ENCODE measurements around the gene TMEM115. TPM values are rescaled to one million over a fixed set of nuclear protein-coding genes. Genes with fewer than 3 reads are reported as not detected.

The TMEM115 gene
- total and polyA plus RNA-seq, 2 of the 13 experiments (the other 11 are each of a cell fraction or from before 2014, with no cell fraction given), result 22.1 to 30.7 TPM

DNA sequence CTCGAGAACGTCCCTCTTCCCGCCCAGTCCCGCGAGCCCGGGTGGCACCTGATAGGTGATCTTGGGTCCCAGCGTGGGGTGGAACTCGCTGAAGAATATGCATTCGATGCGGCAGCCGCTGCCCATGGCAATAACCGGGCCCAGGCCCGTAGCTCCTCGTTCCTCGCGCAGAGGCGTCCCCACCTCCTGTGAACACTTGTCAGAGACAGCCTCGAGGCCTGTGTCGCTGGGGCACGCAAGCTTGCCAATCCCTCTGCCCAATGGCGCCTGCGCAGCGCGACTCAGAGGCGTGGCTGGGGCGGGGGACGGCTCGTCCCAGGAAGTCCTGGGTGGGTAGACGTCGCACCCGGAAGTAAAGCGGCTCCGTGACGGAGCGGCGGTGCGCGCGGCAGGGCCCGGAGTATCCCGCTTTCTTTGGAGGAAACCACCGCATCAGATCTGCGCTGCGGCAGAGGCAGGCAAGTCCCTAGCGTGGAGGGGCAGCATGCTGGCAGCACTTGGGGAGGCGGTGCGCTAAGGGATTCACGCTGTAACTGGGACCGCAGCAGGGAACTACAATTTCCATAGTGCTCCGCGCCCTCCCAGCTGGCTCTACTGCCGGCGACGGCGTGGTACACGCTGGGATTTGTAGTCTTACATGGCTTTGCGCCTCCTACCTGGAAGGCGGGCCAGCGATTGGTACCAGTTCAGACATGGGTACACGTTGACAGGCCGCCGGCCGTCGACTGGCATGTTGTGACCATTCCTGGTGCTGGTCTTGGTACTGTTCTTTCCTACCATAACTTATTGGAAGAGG, 8.6 kb downstream of the TMEM115 start, which contains the start of the genes CYB561D2 and NPRL2 (continued):
- TF ChIP-seq ELF1 (CRISPR knock-in tag; IDR thresholded peaks at IDR 0.05) (peak; percentile 99), FOXA1 (IDR thresholded peaks at IDR 0.05) (no peak), FOXA1 (CRISPR knock-in tag; IDR thresholded peaks at IDR 0.05) (no peak), CCAR2 (optimal IDR thresholded peaks at IDR 0.05; ENCODE audit: low read depth, low read length) (no peak), HCFC1 (IDR thresholded peaks at IDR 0.05; ENCODE audit: low read depth, low read length) (peak; percentile 98), DR1 (CRISPR knock-in tag; IDR thresholded peaks at IDR 0.05) (peak; percentile 77), TCF12 (IDR thresholded peaks at IDR 0.05) (no peak), TCF12 (CRISPR knock-in tag; IDR thresholded peaks at IDR 0.05) (no peak), YEATS2 (CRISPR knock-in tag; IDR thresholded peaks at IDR 0.05; ENCODE audit: borderline replicate concordance) (peak; percentile 87), ZNF674 (CRISPR knock-in tag; IDR thresholded peaks at IDR 0.05; ENCODE audit: low read depth) (no peak), ZC3H13 (CRISPR knock-in tag; IDR thresholded peaks at IDR 0.05) (peak; percentile 89), HOXA7 (CRISPR knock-in tag; IDR thresholded peaks at IDR 0.05) (no peak), PRMT3 (CRISPR knock-in tag; IDR thresholded peaks at IDR 0.05; ENCODE audit: borderline replicate concordance, low read depth) (no peak), ARNTL (CRISPR knock-in tag; IDR thresholded peaks at IDR 0.05) (peak; percentile 58)
- TF ChIP-seq, protein P1, sequence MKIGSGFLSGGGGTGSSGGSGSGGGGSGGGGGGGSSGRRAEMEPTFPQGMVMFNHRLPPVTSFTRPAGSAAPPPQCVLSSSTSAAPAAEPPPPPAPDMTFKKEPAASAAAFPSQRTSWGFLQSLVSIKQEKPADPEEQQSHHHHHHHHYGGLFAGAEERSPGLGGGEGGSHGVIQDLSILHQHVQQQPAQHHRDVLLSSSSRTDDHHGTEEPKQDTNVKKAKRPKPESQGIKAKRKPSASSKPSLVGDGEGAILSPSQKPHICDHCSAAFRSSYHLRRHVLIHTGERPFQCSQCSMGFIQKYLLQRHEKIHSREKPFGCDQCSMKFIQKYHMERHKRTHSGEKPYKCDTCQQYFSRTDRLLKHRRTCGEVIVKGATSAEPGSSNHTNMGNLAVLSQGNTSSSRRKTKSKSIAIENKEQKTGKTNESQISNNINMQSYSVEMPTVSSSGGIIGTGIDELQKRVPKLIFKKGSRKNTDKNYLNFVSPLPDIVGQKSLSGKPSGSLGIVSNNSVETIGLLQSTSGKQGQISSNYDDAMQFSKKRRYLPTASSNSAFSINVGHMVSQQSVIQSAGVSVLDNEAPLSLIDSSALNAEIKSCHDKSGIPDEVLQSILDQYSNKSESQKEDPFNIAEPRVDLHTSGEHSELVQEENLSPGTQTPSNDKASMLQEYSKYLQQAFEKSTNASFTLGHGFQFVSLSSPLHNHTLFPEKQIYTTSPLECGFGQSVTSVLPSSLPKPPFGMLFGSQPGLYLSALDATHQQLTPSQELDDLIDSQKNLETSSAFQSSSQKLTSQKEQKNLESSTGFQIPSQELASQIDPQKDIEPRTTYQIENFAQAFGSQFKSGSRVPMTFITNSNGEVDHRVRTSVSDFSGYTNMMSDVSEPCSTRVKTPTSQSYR (CRISPR knock-in tag; IDR thresholded peaks at IDR 0.05; ENCODE audit: borderline replicate concordance), result peak; percentile 54; the same call in 1 of the 2 replicates
- TF ChIP-seq, protein P2, sequence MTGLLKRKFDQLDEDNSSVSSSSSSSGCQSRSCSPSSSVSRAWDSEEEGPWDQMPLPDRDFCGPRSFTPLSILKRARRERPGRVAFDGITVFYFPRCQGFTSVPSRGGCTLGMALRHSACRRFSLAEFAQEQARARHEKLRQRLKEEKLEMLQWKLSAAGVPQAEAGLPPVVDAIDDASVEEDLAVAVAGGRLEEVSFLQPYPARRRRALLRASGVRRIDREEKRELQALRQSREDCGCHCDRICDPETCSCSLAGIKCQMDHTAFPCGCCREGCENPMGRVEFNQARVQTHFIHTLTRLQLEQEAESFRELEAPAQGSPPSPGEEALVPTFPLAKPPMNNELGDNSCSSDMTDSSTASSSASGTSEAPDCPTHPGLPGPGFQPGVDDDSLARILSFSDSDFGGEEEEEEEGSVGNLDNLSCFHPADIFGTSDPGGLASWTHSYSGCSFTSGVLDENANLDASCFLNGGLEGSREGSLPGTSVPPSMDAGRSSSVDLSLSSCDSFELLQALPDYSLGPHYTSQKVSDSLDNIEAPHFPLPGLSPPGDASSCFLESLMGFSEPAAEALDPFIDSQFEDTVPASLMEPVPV (CRISPR knock-in tag; IDR thresholded peaks at IDR 0.05), result peak; percentile 98
- TF ChIP-seq, protein P3, sequence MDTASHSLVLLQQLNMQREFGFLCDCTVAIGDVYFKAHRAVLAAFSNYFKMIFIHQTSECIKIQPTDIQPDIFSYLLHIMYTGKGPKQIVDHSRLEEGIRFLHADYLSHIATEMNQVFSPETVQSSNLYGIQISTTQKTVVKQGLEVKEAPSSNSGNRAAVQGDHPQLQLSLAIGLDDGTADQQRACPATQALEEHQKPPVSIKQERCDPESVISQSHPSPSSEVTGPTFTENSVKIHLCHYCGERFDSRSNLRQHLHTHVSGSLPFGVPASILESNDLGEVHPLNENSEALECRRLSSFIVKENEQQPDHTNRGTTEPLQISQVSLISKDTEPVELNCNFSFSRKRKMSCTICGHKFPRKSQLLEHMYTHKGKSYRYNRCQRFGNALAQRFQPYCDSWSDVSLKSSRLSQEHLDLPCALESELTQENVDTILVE (CRISPR knock-in tag; IDR thresholded peaks at IDR 0.05), result peak; percentile 75
- TF ChIP-seq, protein P4, sequence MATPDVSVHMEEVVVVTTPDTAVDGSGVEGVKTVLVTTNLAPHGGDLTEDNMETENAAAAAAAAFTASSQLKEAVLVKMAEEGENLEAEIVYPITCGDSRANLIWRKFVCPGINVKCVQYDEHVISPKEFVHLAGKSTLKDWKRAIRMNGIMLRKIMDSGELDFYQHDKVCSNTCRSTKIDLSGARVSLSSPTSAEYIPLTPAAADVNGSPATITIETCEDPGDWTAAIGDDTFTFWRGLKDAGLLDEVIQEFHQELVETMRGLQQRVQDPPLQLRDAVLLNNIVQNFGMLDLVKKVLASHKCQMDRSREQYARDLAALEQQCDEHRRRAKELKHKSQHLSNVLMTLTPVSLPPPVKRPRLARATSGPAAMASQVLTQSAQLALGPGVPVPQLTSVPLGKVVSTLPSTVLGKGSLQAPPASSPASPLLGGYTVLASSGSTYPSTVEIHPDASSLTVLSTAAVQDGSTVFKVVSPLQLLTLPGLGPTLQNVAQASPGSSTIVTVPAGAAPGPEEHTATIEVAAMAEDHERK (CRISPR knock-in tag; IDR thresholded peaks at IDR 0.05; ENCODE audit: low read depth), result peak; percentile 83
- TF ChIP-seq, protein P5, sequence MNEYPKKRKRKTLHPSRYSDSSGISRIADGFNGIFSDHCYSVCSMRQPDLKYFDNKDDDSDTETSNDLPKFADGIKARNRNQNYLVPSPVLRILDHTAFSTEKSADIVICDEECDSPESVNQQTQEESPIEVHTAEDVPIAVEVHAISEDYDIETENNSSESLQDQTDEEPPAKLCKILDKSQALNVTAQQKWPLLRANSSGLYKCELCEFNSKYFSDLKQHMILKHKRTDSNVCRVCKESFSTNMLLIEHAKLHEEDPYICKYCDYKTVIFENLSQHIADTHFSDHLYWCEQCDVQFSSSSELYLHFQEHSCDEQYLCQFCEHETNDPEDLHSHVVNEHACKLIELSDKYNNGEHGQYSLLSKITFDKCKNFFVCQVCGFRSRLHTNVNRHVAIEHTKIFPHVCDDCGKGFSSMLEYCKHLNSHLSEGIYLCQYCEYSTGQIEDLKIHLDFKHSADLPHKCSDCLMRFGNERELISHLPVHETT (CRISPR knock-in tag; conservative IDR thresholded peaks at IDR 0.05), result peak; percentile 90
- TF ChIP-seq, protein P6, sequence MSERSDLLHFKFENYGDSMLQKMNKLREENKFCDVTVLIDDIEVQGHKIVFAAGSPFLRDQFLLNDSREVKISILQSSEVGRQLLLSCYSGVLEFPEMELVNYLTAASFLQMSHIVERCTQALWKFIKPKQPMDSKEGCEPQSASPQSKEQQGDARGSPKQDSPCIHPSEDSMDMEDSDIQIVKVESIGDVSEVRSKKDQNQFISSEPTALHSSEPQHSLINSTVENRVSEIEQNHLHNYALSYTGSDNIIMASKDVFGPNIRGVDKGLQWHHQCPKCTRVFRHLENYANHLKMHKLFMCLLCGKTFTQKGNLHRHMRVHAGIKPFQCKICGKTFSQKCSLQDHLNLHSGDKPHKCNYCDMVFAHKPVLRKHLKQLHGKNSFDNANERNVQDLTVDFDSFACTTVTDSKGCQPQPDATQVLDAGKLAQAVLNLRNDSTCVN (CRISPR knock-in tag; IDR thresholded peaks at IDR 0.05; ENCODE audit: borderline replicate concordance), result peak; percentile 89

All from HepG2 (cell line).